Neural progenitor cell (in vitro differentiated cells): ENCODE data around the gene EVC2. TPM values are rescaled to one million over a fixed set of nuclear protein-coding genes. Genes with fewer than 3 reads are reported as not detected.
A peak's percentile ranks its signal among the peaks of the same experiment; 100 is the strongest.

Experiments used
- DNase-seq: peaks from one replicate; pipeline ENCODE4 v3.0.0-alpha.2; 2016; ENCODE audit warnings: low spot score
- H2AFZ ChIP-seq: fragments of 200-600 bp; sonication (generic); replicated peaks from 2 replicates; pipeline ENCODE4 v1.6.1; 2016; ENCODE audit warnings: antibody characterized with exemption
- H3F3A ChIP-seq: fragments of 200-600 bp; sonication (generic); 2 replicates; pipeline ENCODE4 v1.6.1; 2016; ENCODE audit warnings: antibody characterized with exemption, low read depth
- H3K27ac ChIP-seq: fragments of 200-600 bp; sonication (generic); 2 replicates; pipeline ENCODE4 v1.5.1; 2016; ENCODE audit warnings: mild to moderate bottlenecking
- H3K27me3 ChIP-seq: fragments of 200-600 bp; sonication (generic); 2 replicates; pipeline ENCODE4 v1.6.1; 2016; ENCODE audit warnings: mild to moderate bottlenecking, moderate library complexity
- H3K36me3 ChIP-seq: fragments of 200-600 bp; sonication (generic); 2 replicates; pipeline ENCODE4 v1.5.1; 2016
- H3K4me1 ChIP-seq: fragments of 200-600 bp; sonication (generic); 2 replicates; pipeline ENCODE4 v1.6.1; 2016; ENCODE audit warnings: mixed run types
- H3K4me2 ChIP-seq: fragments of 200-600 bp; sonication (generic); 2 replicates; pipeline ENCODE4 v1.6.1; 2016
- H3K4me3 ChIP-seq: fragments of 200-600 bp; sonication (generic); 2 replicates; pipeline ENCODE4 v1.5.1; 2016
- H3K79me2 ChIP-seq: fragments of 200-600 bp; sonication (generic); 2 replicates; pipeline ENCODE4 v1.6.1; 2016; ENCODE audit warnings: low read depth
- H3K9ac ChIP-seq: fragments of 200-600 bp; sonication (generic); 2 replicates; pipeline ENCODE4 v1.6.1; 2016
- H3K9me3 ChIP-seq: fragments of 200-600 bp; sonication (generic); 2 replicates; pipeline ENCODE4 v1.5.1; 2016; ENCODE audit warnings: low read depth
- H4K20me1 ChIP-seq: fragments of 200-600 bp; sonication (generic); 2 replicates; pipeline ENCODE4 v1.6.1; 2016; ENCODE audit warnings: low read depth
- H3K27ac Mint-ChIP-seq: 3 replicates; pipeline ENCODE4 v1.8.0; 2021; ENCODE audit warnings: mixed read lengths
- H3K27me3 Mint-ChIP-seq: 2 replicates; pipeline ENCODE4 v1.8.0; 2022; ENCODE audit warnings: low read depth, mild to moderate bottlenecking, inconsistent platforms, moderate library complexity, mixed read lengths; ENCODE audit not compliant: insufficient read depth
- H3K36me3 Mint-ChIP-seq: 3 replicates; pipeline ENCODE4 v1.8.0; 2021; ENCODE audit warnings: mixed read lengths
- H3K4me1 Mint-ChIP-seq: 3 replicates; pipeline ENCODE4 v1.8.0; 2021; ENCODE audit warnings: mixed read lengths
- H3K4me3 Mint-ChIP-seq: 3 replicates; pipeline ENCODE4 v1.8.0; 2021; ENCODE audit warnings: mild to moderate bottlenecking, moderate library complexity, mixed read lengths
- H3K9me3 Mint-ChIP-seq: 3 replicates; pipeline ENCODE4 v1.8.0; 2020; ENCODE audit warnings: mixed read lengths
- CTCF ChIP-seq: fragments of 200-600 bp; sonication (generic); IDR thresholded peaks from 2 replicates; pipeline ENCODE4 v1.5.1; 2017; ENCODE audit warnings: antibody characterized with exemption, mild to moderate bottlenecking
- EZH2 ChIP-seq: fragments of 200-600 bp; sonication (generic); IDR thresholded peaks from 2 replicates; pipeline ENCODE4 v1.6.1; 2017; ENCODE audit warnings: antibody characterized with exemption, mild to moderate bottlenecking, moderate library complexity
- EZH2phosphoT487 ChIP-seq: fragments of 200-600 bp; sonication (generic); IDR thresholded peaks from 2 replicates; pipeline ENCODE4 v1.6.1; 2017; ENCODE audit warnings: antibody characterized with exemption
- total RNA-seq: library from RNA; depleted of rRNA; stranded (reverse); fragments of >200 nt; gene quantifications from 2 replicates; pipeline ENCODE4 v1.2.3, GENCODE V29; 2015; ENCODE audit warnings: low replicate concordance

The EVC2 gene
- total RNA-seq, 1 donor from 2014 or later = 6.1 TPM

- peaks cover 2% of the 10 kb centered on the region for H3K27me3 Mint-ChIP-seq
- Histone ChIP-seq H3K27ac (no peak overlapping the region), H4K20me1 (no peaks in the 10 kb centered on the region), H2AFZ (no peak overlapping the region), H3K27me3 (no peaks in the 10 kb centered on the region), H3K4me1 (peaks cover 5% of the 10 kb centered on the region), H3K4me2 (peak overlapping the region; percentile 21), H3K9ac (no peak overlapping the region), H3K36me3 (no peaks in the 10 kb centered on the region), H3F3A (no peaks in the 10 kb centered on the region), H3K79me2 (no peaks in the 10 kb centered on the region), H3K4me3 (no peak overlapping the region), H3K9me3 (no peaks in the 10 kb centered on the region)
- H3K36me3 Mint-ChIP-seq = peaks cover 16% of the 10 kb centered on the region
- DNase-seq = peak; percentile 58
- TF ChIP-seq CTCF = no peak
- no peak for TF ChIP-seq EZH2phosphoT487
- no peak for TF ChIP-seq EZH2
- H3K4me3 Mint-ChIP-seq = no peak overlapping the region
- H3K9me3 Mint-ChIP-seq = no peaks in the 10 kb centered on the region
- H3K27ac Mint-ChIP-seq = peak overlapping the region; percentile 14
- peaks cover 20% of the 10 kb centered on the region for H3K4me1 Mint-ChIP-seq
Observed at GRCh38 chr4:5752376-5753184, 44.2 kb upstream of the EVC2 start.

- Mint-ChIP-seq H3K27me3 (peaks cover 2% of the 10 kb centered on the region), H3K27ac (peak overlapping the region; percentile 14), H3K4me3 (no peak overlapping the region), H3K36me3 (peaks cover 17% of the 10 kb centered on the region), H3K9me3 (no peaks in the 10 kb centered on the region), H3K4me1 (peaks cover 20% of the 10 kb centered on the region)
- TF ChIP-seq EZH2phosphoT487 (no peak), EZH2 (no peak), CTCF (no peak)
- Histone ChIP-seq H3K27me3 (no peaks in the 10 kb centered on the region), H3K9ac (no peak overlapping the region), H3K4me2 (peak overlapping the region; percentile 21), H4K20me1 (no peaks in the 10 kb centered on the region), H3K4me1 (peaks cover 5% of the 10 kb centered on the region), H3K36me3 (no peaks in the 10 kb centered on the region), H3K27ac (no peak overlapping the region), H3K79me2 (no peaks in the 10 kb centered on the region), H3F3A (no peaks in the 10 kb centered on the region), H3K4me3 (no peak overlapping the region), H2AFZ (no peak overlapping the region), H3K9me3 (no peaks in the 10 kb centered on the region)
- DNase-seq = no peak
Observed at GRCh38 chr4:5751666-5752375, 43.5 kb upstream of the EVC2 start.

- Histone ChIP-seq H3F3A (no peaks in the 10 kb centered on the region), H3K9ac (no peak overlapping the region), H3K36me3 (no peaks in the 10 kb centered on the region), H3K4me1 (peaks cover 5% of the 10 kb centered on the region), H3K4me3 (no peak overlapping the region), H4K20me1 (no peaks in the 10 kb centered on the region), H3K4me2 (no peak overlapping the region), H3K79me2 (no peaks in the 10 kb centered on the region), H2AFZ (no peak overlapping the region), H3K27me3 (no peaks in the 10 kb centered on the region), H3K27ac (no peak overlapping the region), H3K9me3 (no peaks in the 10 kb centered on the region)
- peaks cover 20% of the 10 kb centered on the region for H3K4me1 Mint-ChIP-seq
- no peak overlapping the region for H3K4me3 Mint-ChIP-seq
- DNase-seq = no peak
- no peaks in the 10 kb centered on the region for H3K9me3 Mint-ChIP-seq
- H3K27ac Mint-ChIP-seq = no peak overlapping the region
- H3K36me3 Mint-ChIP-seq = peaks cover 21% of the 10 kb centered on the region
- H3K27me3 Mint-ChIP-seq = no peaks in the 10 kb centered on the region
- TF ChIP-seq CTCF (no peak), EZH2 (no peak), EZH2phosphoT487 (no peak)
Observed at GRCh38 chr4:5750946-5751665, 42.7 kb upstream of the EVC2 start.
